Measurements from ENCODE around the gene METTL27.

- TF ChIP-seq CTCF (IDR thresholded peaks at IDR 0.05 in 4 of 5, conservative IDR thresholded peaks at IDR 0.05 in 1 of 5) = no peak
- TF ChIP-seq POLR2A (IDR thresholded peaks at IDR 0.05) = no peak
These were observed 1.5 kb downstream of the METTL27 start for GRCh38 chr7:73840715-73841379.
